ENCODE data around the gene GSTT4.

- TF ChIP-seq, protein P1, sequence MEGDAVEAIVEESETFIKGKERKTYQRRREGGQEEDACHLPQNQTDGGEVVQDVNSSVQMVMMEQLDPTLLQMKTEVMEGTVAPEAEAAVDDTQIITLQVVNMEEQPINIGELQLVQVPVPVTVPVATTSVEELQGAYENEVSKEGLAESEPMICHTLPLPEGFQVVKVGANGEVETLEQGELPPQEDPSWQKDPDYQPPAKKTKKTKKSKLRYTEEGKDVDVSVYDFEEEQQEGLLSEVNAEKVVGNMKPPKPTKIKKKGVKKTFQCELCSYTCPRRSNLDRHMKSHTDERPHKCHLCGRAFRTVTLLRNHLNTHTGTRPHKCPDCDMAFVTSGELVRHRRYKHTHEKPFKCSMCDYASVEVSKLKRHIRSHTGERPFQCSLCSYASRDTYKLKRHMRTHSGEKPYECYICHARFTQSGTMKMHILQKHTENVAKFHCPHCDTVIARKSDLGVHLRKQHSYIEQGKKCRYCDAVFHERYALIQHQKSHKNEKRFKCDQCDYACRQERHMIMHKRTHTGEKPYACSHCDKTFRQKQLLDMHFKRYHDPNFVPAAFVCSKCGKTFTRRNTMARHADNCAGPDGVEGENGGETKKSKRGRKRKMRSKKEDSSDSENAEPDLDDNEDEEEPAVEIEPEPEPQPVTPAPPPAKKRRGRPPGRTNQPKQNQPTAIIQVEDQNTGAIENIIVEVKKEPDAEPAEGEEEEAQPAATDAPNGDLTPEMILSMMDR (IDR thresholded peaks at IDR 0.05; ENCODE audit: low read depth, low read length, poor library complexity, severe bottlenecking) = no peak
- TF ChIP-seq EZH2phosphoT487 (IDR thresholded peaks at IDR 0.05; ENCODE audit: borderline replicate concordance, low read length) = no peak
Observed at GRCh38 chr22:24049978-24050377, 44.7 kb upstream of the GSTT4 start.
